GM21423 (cell line): ENCODE measurements around the gene ANLN.
"Not testable (repeated sequence)": the region's sequence is repeated elsewhere in the genome, so short reads cannot be mapped to it uniquely, and the experiment has no call there.

Experiments
- ATAC-seq: cut with Tn5 transposase; IDR thresholded peaks from one replicate; pipeline ENCODE4 v1.9.1; 2021; ENCODE audit warnings: mild to moderate bottlenecking, moderate library complexity; ENCODE audit not compliant: unreplicated experiment

ANLN gene

GRCh38 chr7:36389371-36390198 lies at the start of gene ANLN:
ANLN (plus strand) TSS chr7:36389862; CDS start chr7:36390027, 165 bp downstream.
- ATAC-seq: peak; percentile 82

DNA sequence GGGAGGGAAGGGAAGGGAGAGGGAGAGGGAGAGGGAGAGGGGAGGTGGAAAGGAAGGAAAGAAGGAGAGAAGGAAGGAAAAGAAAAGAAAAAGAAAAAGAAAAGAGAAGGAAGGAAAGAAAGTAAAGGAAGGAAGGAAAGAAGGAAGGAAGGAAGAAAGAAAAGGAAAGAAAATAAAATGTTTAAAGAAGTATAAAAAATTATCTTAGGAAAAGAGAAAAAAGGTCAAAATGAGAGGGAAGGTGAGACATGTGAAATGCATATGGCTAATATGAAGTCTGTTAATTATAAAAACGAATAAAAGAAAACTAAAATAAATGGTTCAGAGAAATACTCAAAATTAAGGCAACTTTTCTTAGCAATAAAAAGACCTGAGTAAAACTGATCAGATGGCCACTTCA lies 46.1 kb upstream of the ANLN start:
- no peak for ATAC-seq

GRCh38 chr7:36344622-36345021 lies 45.0 kb upstream of the ANLN start:
- ATAC-seq: no peak

- ATAC-seq: no peak
Measured at GRCh38 chr7:36346260-36346831, 43.3 kb upstream of the ANLN start.

- ATAC-seq: no peak
Measured at GRCh38 chr7:36348256-36348655, 41.4 kb upstream of the ANLN start.

DNA sequence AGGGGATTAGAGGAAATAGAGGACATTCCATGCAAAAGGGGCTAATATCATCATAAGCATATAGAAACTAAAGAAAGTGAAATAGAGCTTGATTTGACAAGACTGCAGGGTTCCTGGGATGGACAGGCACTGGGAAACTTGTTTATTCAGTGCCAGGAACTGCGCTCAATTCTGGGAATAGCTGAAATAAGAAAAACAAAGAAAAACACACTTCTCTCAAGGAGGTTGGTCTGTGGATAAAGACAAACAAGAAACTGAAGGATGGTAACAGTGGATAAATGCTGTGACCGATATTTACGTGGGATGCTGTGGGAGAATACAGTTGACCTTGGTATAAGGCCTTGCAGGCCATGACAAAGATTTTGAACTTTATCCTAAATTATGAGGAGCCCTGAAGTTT lies 40.9 kb upstream of the ANLN start:
- ATAC-seq: no peak

- ATAC-seq: no peak
Measured at GRCh38 chr7:36349626-36350025, 40.0 kb upstream of the ANLN start.

GRCh38 chr7:36355490-36355889 lies 34.2 kb upstream of the ANLN start:
- ATAC-seq: no peak

DNA sequence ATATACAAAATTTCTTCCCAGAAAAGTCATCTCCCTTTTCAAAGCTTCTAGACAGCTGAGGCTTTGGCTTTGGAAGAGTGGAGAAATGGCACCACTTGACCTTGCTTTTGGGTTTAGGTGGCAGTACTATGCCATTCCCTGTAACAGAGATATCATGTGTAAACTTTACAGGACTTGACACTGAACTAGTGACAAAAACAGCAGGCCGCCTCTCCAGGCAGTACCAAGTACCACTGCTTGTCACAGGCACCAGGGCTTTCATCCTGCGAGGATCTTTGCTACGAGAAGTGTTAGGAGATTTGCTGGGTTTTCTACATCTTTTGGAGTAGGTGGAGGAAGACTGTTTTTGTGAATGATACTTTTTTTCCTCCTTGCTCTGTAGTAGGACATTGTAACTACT lies 32.6 kb upstream of the ANLN start:
- no peak for ATAC-seq

DNA sequence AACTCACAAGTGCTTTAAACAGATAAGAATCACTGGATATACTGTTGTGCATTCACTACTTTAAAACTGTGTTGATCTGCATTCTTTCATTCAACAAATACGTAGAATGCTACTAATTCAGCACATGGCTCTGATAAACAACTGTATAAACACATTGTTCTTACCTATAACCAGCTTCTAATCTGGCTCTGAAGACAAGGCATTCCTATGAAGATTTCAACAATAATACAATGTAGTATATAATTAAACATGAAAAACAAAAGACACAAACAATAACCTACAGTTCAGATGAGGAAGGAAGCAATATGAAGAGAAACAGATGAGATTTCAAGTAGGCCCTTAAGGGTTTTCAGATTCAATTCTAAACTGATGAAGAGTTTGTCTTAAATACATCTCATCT lies 31.1 kb upstream of the ANLN start:
- ATAC-seq: no peak

GRCh38 chr7:36360244-36360643 lies 29.4 kb upstream of the ANLN start:
- ATAC-seq: no peak

GRCh38 chr7:36361227-36361626 lies 28.4 kb upstream of the ANLN start:
- ATAC-seq: no peak

GRCh38 chr7:36363515-36363914 lies 26.1 kb upstream of the ANLN start:
- no peak for ATAC-seq

- ATAC-seq: no peak
Measured at GRCh38 chr7:36366005-36366717, 23.5 kb upstream of the ANLN start.

- ATAC-seq: peak; percentile 99
Measured at GRCh38 chr7:36366718-36367560, 22.7 kb upstream of the ANLN start.

DNA sequence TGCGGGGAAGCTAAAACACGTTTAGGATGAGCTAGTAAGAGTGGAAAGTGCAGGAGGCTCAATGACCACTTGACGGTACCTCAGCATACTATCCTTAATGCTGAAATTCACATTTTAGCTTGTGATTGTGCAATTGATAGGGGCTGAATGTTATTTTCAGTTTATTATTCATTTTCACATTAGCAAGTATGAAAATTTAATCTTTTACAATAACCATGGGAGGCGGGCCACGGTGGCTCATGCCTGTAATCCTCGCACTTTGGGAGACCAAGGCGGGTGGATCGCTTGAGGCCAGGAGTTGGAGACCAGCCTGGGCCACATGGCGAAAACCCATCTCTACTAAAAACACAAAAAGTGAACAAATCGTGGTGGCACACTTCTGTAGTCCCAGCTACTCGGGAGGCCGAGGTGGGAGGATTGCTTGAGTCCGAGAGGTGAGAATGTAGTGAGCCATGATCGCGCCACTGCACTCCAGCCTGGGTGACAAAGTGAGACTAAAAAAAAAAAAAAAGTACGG lies 22.0 kb upstream of the ANLN start:
- no peak for ATAC-seq

GRCh38 chr7:36368496-36368895 lies 21.2 kb upstream of the ANLN start:
- no peak for ATAC-seq

- no peak for ATAC-seq
Measured at GRCh38 chr7:36369171-36369570, 20.5 kb upstream of the ANLN start.

GRCh38 chr7:36370046-36370445 lies 19.6 kb upstream of the ANLN start:
- no peak for ATAC-seq

GRCh38 chr7:36372156-36372555 lies 17.5 kb upstream of the ANLN start:
- no peak for ATAC-seq

DNA sequence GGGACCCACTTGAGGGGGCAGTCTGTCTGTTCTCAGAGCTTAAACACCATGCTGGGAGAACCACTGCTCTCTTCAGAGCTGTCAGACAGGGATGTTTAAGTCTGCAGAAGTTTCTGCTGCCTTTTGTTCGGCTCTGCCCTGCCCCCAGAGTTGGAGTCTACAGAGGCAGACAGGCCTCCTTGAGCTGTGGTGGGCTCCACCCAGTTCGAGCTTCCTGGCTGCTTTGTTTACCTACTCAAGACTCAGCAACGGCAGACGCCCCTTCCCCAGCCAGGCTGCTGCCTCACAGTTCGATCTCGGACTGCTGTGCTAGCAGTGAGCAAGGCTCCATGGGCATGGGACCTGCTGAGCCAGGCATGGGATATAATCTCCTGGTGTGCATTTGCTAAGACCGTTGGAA lies 11.1 kb upstream of the ANLN start:
- not testable (repeated sequence) for ATAC-seq
